Caco-2 (cell line): ENCODE data around the gene BCCIP. TPM values are rescaled to one million over a fixed set of nuclear protein-coding genes. Genes with fewer than 3 reads are reported as not detected.

Source experiments
- BruUV-seq: library from RNA; stranded (reverse); fragments of 400-500 nt; replicated peaks from 2 replicates; lab custom pipeline; 2021; lab: Mats Ljungman, UMichigan
- CTCF ChIA-PET: fragments of 300-600 bp; sonication (Branson Sonifier 250); formaldehyde crosslinking; loops from one replicate; lab custom pipeline; 2022; ENCODE audit warnings: antibody characterized with exemption; lab: Charles Lee
- POLR2A ChIA-PET: fragments of 300-600 bp; sonication (Branson Sonifier 250); formaldehyde crosslinking; loops from one replicate; lab custom pipeline; 2022; ENCODE audit warnings: antibody characterized with exemption; lab: Charles Lee
- DNase-seq, 2 experiments: peaks; one replicate each; pipeline versions ENCODE4 v3.0.0 to v3.0.0-alpha.2; 2020 to 2022
- H3K27me3 ChIP-seq: replicated peaks from 2 replicates; pipeline ENCODE4 v1.6.0; 2011; ENCODE audit warnings: low read length; ENCODE audit not compliant: control insufficient read depth, insufficient read depth
- H3K36me3 ChIP-seq: 2 replicates; pipeline ENCODE4 v1.5.1; 2011; ENCODE audit warnings: low read length; ENCODE audit not compliant: control insufficient read depth, insufficient read depth
- H3K4me1 ChIP-seq: fragments of 250-450 bp; sonication (Bioruptor Pico); 2 replicates; pipeline ENCODE4 v1.5.1; 2020; ENCODE audit warnings: mild to moderate bottlenecking
- H3K4me3 ChIP-seq: 2 replicates; pipeline ENCODE4 v1.5.1; 2011; ENCODE audit warnings: low read depth, mild to moderate bottlenecking, control low read depth, low read length
- H3K9me3 ChIP-seq: fragments of 250-450 bp; sonication (Bioruptor Pico); 2 replicates; pipeline ENCODE4 v1.5.1; 2020; ENCODE audit warnings: mild to moderate bottlenecking, moderate library complexity
- H3K27ac Mint-ChIP-seq: one replicate; pipeline ENCODE4 v1.8.0; 2022; ENCODE audit warnings: mixed read lengths; ENCODE audit not compliant: unreplicated experiment
- H3K27me3 Mint-ChIP-seq: one replicate; pipeline ENCODE4 v1.8.0; 2022; ENCODE audit warnings: mixed read lengths; ENCODE audit not compliant: insufficient read depth, unreplicated experiment
- H3K36me3 Mint-ChIP-seq: one replicate; pipeline ENCODE4 v1.8.0; 2022; ENCODE audit warnings: mild to moderate bottlenecking, mixed read lengths; ENCODE audit not compliant: insufficient read depth, unreplicated experiment
- H3K4me1 Mint-ChIP-seq: one replicate; pipeline ENCODE4 v1.8.0; 2022; ENCODE audit warnings: low read depth, mixed read lengths; ENCODE audit not compliant: unreplicated experiment
- H3K4me3 Mint-ChIP-seq: one replicate; pipeline ENCODE4 v1.8.0; 2022; ENCODE audit warnings: mild to moderate bottlenecking, moderate library complexity, mixed read lengths; ENCODE audit not compliant: unreplicated experiment
- H3K9me3 Mint-ChIP-seq: one replicate; pipeline ENCODE4 v1.8.0; 2022; ENCODE audit warnings: mixed read lengths; ENCODE audit not compliant: unreplicated experiment
- CTCF ChIP-seq, 2 experiments: fragments of 200-600 bp in 1 of 2; IDR thresholded peaks; 1 replicate in 1 of 2; 2 replicates in 1 of 2; pipeline versions ENCODE4 v1.5.1 to v1.8.0; 2011 to 2022; ENCODE audit warnings: antibody characterized with exemption in 1 of 2, control low read depth in 1 of 2, inconsistent platforms in 1 of 2, low read depth in 1 of 2, low read length in 1 of 2, mild to moderate bottlenecking in 1 of 2, moderate library complexity in 1 of 2; ENCODE audit not compliant: insufficient read depth in 1 of 2, severe bottlenecking in 1 of 2, unreplicated experiment in 1 of 2
- intact Hi-C: fragments of 100-400 bp; cut with micrococcal nuclease; formaldehyde crosslinking; loops from one replicate; pipeline ENCODE4 v1.10.0; 2022; ENCODE audit not compliant: unreplicated experiment
- microRNA-seq: library from miRNA; unstranded; fragments of <30 nt; microRNA quantifications from one replicate; pipeline ENCODE4 v1.2.0, GENCODE V29; 2022
- total RNA-seq: library from RNA; stranded (reverse); gene quantifications from 2 replicates; pipeline ENCODE4 v1.2.3, GENCODE V29; 2022

BCCIP gene
- total RNA-seq, 1 experiment from 2014 or later: 91.2 TPM

GRCh38 chr10:125882596-125882995 is 59.2 kb downstream of the BCCIP start:
- CTCF ChIA-PET: interaction anchor here (1.4 kb wide), 2 partner anchors 14 to 15 kb away, joined by 3 to 4 read pairs; no protein-coding TSS in a partner anchor
- Mint-ChIP-seq H3K4me1 (peaks cover 19% of the 10 kb centered on the region), H3K27ac (no peak overlapping the region), H3K27me3 (no peaks in the 10 kb centered on the region), H3K36me3 (peaks cover 6% of the 10 kb centered on the region), H3K4me3 (no peak overlapping the region), H3K9me3 (no peaks in the 10 kb centered on the region)
- no peak overlapping the region for H3K4me3 ChIP-seq
- intact Hi-C loops: no loop called here
- H3K9me3 ChIP-seq: no peaks in the 10 kb centered on the region
- TF ChIP-seq CTCF (IDR thresholded peaks at IDR 0.05; ENCODE audit: insufficient read depth in 1 of 2, low read depth in 1 of 2, low read length in 1 of 2, severe bottlenecking in 1 of 2, unreplicated experiment in 1 of 2): no peak
- no peaks in the 10 kb centered on the region for H3K27me3 ChIP-seq
- BruUV-seq: no TSS peak
- peaks cover 16% of the 10 kb centered on the region for H3K4me1 ChIP-seq
- POLR2A ChIA-PET: no interaction called here
- no peaks in the 10 kb centered on the region; the same call in 1 of the 2 replicates for H3K36me3 ChIP-seq
- no peak for DNase-seq

- Histone ChIP-seq H3K4me1 (peaks cover 16% of the 10 kb centered on the region), H3K9me3 (no peaks in the 10 kb centered on the region), H3K4me3 (no peak overlapping the region), H3K27me3 (no peaks in the 10 kb centered on the region), H3K36me3 (no peaks in the 10 kb centered on the region)
- BruUV-seq: no TSS peak
- no peaks in the 10 kb centered on the region for H3K27me3 Mint-ChIP-seq
- H3K4me3 Mint-ChIP-seq: no peak overlapping the region
- H3K4me1 Mint-ChIP-seq: peaks cover 19% of the 10 kb centered on the region
- H3K9me3 Mint-ChIP-seq: no peaks in the 10 kb centered on the region
- intact Hi-C loops: no loop called here
- DNase-seq: no peak
- CTCF ChIA-PET: no interaction called here
- peaks cover 6% of the 10 kb centered on the region for H3K36me3 Mint-ChIP-seq
- no peak overlapping the region for H3K27ac Mint-ChIP-seq
- POLR2A ChIA-PET: no interaction called here
- no peak for TF ChIP-seq CTCF (IDR thresholded peaks at IDR 0.05; ENCODE audit: insufficient read depth in 1 of 2, low read depth in 1 of 2, low read length in 1 of 2, severe bottlenecking in 1 of 2, unreplicated experiment in 1 of 2)
These were observed 59.9 kb downstream of the BCCIP start for GRCh38 chr10:125883211-125883610.

Small RNA genes lying within 50 kb of the gene (microRNA-seq; reads per million reads assigned to microRNA genes)
- 1.1 reads per million for gene MIR4484

Other genes with a start within 250 kb of the BCCIP start
- not detected in 2 replicates for gene TEX36, start 140.4 kb upstream of the BCCIP start, total RNA-seq
- 40.9 and 43.2 TPM in 2 replicates for gene EDRF1, start 103.8 kb upstream of the BCCIP start, total RNA-seq
- gene MMP21, start 47.7 kb upstream of the BCCIP start, total RNA-seq: not detected in 2 replicates
- gene UROS, start 288 bp upstream of the BCCIP start, total RNA-seq: 53.2 and 53.4 TPM in 2 replicates
- 24.8 and 25.0 TPM in 2 replicates for gene DHX32, start 57.7 kb downstream of the BCCIP start, total RNA-seq
- gene FANK1, start 73.0 kb downstream of the BCCIP start, total RNA-seq: 0.49 and 0.73 TPM in 2 replicates